D721Med (cell line): ENCODE measurements around the gene GARIN5A.

Experiments used
- DNase-seq: peaks from one replicate; pipeline ENCODE4 v3.0.0; 2011; ENCODE audit warnings: low spot score; ENCODE audit not compliant: insufficient read length
- FAIRE-seq: peaks from 2 replicates; lab custom pipeline; 2011; peaks lifted over from hg19 to GRCh38; lab: Jason Lieb, UNC
- TF ChIP-seq, protein P1 (sequence below): IDR thresholded peaks from 2 replicates; pipeline ENCODE4 v1.5.1; 2012; ENCODE audit warnings: mild to moderate bottlenecking, control low read depth; ENCODE audit not compliant: insufficient read depth; ENCODE audit errors: missing control alignments

The GARIN5A gene

DNA sequence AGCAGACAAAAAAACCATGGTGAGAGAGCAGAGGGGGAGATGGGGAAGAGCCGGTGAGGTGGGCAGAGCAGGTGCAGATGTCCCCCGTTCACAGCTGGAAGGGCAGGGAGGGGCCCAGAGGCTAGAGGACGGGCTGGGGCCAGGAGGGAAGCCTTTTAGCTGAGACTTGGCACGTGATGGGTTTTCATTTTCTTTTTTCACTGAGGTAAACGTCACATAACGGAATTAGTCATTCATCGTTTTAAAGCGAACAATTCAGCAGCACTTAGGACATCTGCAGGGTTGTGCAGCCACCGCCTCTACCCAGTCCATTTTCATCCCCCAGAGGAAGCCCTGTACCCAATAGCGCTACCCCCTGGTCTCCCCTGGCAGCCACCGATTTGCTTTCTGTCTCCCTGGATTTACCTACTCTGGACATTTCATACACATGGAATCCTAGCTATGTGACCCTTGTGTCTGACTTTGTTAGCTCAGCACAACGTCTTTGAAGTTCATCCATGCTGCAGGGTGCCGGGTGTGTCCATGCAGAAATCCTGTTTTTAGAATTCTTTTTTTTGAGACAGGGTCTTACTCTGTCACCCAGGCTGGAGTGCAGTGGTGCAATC, 16.4 kb downstream of the GARIN5A start:
- no peak for DNase-seq
- TF ChIP-seq, protein P1, sequence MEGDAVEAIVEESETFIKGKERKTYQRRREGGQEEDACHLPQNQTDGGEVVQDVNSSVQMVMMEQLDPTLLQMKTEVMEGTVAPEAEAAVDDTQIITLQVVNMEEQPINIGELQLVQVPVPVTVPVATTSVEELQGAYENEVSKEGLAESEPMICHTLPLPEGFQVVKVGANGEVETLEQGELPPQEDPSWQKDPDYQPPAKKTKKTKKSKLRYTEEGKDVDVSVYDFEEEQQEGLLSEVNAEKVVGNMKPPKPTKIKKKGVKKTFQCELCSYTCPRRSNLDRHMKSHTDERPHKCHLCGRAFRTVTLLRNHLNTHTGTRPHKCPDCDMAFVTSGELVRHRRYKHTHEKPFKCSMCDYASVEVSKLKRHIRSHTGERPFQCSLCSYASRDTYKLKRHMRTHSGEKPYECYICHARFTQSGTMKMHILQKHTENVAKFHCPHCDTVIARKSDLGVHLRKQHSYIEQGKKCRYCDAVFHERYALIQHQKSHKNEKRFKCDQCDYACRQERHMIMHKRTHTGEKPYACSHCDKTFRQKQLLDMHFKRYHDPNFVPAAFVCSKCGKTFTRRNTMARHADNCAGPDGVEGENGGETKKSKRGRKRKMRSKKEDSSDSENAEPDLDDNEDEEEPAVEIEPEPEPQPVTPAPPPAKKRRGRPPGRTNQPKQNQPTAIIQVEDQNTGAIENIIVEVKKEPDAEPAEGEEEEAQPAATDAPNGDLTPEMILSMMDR: no peak
- FAIRE-seq: no peak

DNA sequence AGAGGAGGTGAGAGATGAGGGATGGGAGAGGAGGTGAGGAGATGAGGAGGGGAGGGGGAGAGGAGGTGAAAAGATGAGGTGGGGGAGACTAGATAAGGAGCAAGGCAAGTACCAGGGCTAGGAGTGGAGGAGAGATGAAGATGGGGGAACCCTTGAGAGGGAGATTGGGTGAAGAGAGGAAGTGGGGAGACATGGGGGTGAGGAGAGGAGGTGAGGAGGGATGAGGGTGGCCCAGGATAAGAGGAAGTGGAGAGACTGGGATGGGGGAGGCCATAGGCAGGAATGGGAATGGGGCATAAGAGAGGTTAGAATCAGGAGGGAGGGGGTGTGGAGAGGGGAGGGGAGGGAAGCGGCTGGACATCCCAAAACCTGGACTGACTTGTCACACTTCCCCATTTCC, 17.0 kb downstream of the GARIN5A start:
- DNase-seq (no peak), FAIRE-seq (no peak)
- TF ChIP-seq, protein P1: no peak

DNA sequence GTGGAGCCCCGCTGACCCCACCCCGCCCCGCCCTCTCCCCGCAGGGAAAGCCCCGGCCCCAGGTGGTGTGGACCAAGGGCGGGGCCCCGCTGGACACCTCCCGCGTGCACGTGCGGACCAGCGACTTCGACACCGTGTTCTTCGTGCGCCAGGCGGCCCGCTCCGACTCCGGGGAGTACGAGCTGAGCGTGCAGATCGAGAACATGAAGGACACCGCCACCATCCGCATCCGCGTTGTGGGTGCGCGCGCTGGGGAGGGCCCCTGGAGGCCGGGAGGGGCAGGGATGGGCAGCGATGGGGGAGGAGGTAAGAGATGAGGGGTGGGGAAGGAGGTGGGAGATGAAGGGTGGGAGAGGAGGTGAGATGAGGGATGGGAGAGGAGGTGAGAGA, 17.6 kb downstream of the GARIN5A start:
- FAIRE-seq: no peak
- no peak for DNase-seq
- TF ChIP-seq, protein P1: no peak

DNA sequence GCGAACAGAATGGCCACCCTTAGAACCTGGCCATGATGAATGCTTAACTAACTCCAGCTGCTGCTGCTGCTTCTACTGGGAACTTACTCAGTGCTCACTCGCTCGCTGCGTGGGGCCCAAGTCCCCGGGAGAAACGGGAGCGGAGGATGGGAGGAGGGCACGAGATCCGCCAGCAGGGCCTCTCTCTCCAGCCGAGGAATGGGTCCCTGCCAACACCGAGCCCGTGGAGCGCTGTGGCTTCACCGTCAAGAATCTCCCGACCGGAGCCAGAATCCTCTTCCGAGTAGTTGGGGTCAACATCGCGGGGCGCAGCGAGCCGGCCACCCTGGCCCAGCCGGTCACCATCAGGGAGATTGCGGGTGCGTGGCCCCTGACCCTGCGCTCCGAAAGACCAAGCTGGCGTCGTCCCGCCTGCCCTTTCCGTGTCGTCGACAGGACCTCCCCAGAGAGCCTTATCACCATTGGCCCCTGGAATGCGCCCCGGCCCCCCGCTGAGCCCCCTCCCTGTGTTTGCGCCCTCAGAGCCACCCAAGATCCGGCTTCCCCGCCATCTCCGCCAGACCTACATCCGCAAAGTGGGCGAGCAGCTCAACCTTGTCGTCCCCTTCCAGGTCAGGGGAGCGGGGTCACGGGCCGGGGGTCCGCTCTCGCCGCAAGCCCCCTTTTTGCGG, 18.1 kb downstream of the GARIN5A start:
- TF ChIP-seq, protein P1: no peak
- no peak for DNase-seq
- FAIRE-seq: no peak

DNA sequence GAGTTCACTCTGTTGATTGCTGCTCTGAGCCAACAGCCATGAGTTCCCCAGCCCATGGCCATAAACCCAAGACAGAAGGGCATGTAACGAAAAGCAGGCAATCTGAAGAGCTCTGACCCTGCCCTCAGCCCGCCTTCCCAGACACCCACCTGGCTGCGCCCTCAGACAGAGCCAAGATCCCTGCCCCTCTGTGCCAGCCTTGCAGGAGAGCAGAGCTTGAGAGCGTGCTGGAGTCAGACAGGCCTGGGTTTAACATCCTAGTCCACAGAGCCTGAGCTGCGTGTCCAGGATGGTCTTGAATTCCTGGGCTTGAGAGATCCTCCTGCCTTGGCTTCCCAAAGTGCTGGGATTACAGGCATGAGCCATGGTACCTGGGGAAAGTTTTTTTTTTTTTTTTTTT, 19.3 kb downstream of the GARIN5A start:
- TF ChIP-seq, protein P1: no peak
- no peak for FAIRE-seq
- no peak for DNase-seq

DNA sequence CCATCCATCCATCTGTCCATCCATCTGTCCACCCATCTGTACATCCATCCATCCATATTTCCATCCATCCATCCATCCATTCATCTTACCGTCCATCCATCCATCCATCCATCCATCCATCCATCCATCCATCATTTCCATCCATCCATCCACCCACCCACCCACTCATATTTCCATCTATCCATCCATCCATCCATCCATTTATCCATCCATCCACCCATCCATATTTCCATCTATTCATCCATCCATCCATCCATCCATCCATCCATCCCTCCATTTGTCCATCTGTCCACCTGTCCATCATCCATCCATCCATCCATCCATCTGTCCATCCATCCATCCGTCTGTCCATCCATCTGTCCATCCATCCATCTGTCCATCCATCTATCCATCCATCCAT, 20.7 kb downstream of the GARIN5A start:
- TF ChIP-seq, protein P1: no peak
- DNase-seq (no peak), FAIRE-seq (no peak)

DNA sequence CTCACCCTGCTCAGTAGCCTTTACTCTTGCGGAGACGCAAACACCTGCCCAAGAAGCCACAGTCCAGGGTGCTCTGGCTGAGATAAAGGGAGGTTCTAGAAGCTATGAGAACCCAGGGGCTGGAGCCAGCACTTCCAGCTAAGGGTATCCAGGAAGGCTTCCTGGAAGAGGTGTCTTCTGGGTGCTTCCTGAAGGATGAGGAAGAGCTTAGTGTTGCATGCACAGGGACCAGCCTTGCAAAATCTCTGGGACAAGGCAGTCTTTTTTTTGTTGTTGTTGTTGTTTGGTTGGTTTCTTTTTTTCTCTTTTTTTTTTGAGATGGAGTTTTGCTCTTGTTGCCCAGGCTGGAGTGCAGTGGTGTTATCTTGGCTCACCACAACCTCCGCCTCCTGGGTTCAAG, 23.4 kb downstream of the GARIN5A start:
- DNase-seq (no peak), FAIRE-seq (no peak)
- TF ChIP-seq, protein P1: no peak
